WTC11 (cell line): Measurements from ENCODE around the gene FNDC3A.

Experiments
- MXD4 ChIP-seq: fragments of 250-450 bp; sonication (Bioruptor Pico); IDR thresholded peaks from 2 replicates; pipeline ENCODE4 v1.8.0; 2021; ENCODE audit warnings: mild to moderate bottlenecking, moderate library complexity, borderline replicate concordance
- TF ChIP-seq, protein P1 (sequence below): fragments of 200-600 bp; IDR thresholded peaks from 2 replicates; pipeline ENCODE4 v1.8.0; 2022; ENCODE audit warnings: antibody characterized with exemption

DNA sequence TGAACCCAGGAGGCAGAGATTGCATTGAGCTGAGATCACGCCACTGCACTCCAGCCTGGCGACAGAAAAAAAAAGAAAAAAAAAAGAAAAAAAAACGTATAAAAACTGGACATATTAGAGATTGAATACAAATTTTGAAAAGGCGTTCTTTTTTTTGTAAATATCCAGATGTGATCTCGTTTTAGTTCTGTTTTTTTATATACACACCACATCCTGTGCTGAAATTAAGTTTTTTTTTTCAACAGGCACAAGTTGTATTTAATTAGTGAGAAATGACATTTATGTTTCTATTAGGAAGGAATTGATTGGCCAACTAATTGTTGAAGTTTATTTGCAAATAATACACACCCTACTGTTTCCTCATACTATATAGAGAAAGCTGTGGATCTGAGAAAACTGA, 275.6 kb downstream of the FNDC3A start:
- TF ChIP-seq MXD4, result no peak
- TF ChIP-seq, protein P1, sequence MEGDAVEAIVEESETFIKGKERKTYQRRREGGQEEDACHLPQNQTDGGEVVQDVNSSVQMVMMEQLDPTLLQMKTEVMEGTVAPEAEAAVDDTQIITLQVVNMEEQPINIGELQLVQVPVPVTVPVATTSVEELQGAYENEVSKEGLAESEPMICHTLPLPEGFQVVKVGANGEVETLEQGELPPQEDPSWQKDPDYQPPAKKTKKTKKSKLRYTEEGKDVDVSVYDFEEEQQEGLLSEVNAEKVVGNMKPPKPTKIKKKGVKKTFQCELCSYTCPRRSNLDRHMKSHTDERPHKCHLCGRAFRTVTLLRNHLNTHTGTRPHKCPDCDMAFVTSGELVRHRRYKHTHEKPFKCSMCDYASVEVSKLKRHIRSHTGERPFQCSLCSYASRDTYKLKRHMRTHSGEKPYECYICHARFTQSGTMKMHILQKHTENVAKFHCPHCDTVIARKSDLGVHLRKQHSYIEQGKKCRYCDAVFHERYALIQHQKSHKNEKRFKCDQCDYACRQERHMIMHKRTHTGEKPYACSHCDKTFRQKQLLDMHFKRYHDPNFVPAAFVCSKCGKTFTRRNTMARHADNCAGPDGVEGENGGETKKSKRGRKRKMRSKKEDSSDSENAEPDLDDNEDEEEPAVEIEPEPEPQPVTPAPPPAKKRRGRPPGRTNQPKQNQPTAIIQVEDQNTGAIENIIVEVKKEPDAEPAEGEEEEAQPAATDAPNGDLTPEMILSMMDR, result no peak
